Ishikawa (cell line): ENCODE results near the gene KIF26B.

Experiments
- TEAD4 ChIP-seq: IDR thresholded peaks from 2 replicates; pipeline ENCODE4 v1.6.1; 2012
- TF ChIP-seq, protein P1 (sequence below): IDR thresholded peaks from 2 replicates; pipeline ENCODE4 v1.6.1; 2012

DNA sequence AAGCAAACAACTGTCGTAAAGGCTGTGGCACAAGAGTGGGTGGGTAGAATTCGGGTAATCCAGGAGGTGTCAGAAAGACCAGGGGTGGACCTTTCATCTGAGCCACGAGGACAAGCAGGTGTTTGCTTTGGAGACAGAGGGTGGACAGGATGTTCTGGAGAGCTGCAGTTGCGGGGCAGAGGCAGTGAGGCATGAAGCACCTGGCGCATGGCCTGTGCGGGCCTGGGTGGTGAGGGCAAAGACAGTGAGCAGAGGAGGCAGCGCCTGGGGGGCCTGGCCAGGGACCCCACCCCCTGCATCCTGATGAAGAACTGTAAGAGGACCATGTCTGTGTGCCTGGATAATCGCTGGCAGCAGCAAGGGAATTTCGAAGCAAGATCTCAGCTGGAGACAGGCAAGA lies 24.9 kb downstream of the KIF26B start:
- no peak for TF ChIP-seq TEAD4
- TF ChIP-seq, protein P1, sequence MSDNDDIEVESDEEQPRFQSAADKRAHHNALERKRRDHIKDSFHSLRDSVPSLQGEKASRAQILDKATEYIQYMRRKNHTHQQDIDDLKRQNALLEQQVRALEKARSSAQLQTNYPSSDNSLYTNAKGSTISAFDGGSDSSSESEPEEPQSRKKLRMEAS: no peak
